Sigmoid colon (tissue), 4 donors: ENCODE data around the gene TMEM9B.
"Not testable (repeated sequence)": the region's sequence is repeated elsewhere in the genome, so short reads cannot be mapped to it uniquely, and the experiment has no call there.

Experiments
- EP300 ChIP-seq, 4 donors: sonication (generic); formaldehyde crosslinking; IDR thresholded peaks; one replicate each; pipeline ENCODE4 v1.6.1; 2017; ENCODE audit warnings: antibody characterized with exemption in 4 of 4
- POLR2A ChIP-seq, 2 donors: fragments of 450-650 bp; IDR thresholded peaks; one replicate each; pipeline ENCODE4 v1.6.1; 2016; ENCODE audit warnings: antibody characterized with exemption in 2 of 2, mild to moderate bottlenecking in 2 of 2, moderate library complexity in 2 of 2

DNA sequence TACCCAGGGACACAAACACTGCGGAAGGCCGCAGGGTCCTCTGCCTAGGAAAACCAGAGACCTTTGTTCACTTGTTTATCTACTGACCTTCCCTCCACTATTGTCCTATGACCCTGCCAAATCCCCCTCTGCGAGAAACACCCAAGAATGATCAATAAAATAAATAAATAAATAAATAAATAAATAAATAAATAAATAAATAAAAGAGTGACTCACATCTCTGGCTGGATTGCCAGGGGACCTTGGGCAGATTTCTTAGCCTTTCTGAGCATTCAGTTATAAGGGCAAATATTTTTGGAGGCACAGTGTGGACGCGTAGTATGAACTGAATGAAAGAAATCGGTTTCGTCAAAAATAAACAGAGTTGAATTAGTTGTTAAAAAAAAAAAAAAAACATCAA lies 15.1 kb upstream of the TMEM9B start:
- not testable (repeated sequence) for TF ChIP-seq POLR2A, EP300 (IDR thresholded peaks at IDR 0.05)
